ENCODE data around the gene MED9. TPM values are rescaled to one million over a fixed set of nuclear protein-coding genes. Genes with fewer than 3 reads are reported as not detected.

Gene MED9
- total and polyA plus RNA-seq, 2 of the 8 experiments (the other 6 are each of a cell fraction or from before 2014, with no cell fraction given) = 15.8 to 19.7 TPM

DNA sequence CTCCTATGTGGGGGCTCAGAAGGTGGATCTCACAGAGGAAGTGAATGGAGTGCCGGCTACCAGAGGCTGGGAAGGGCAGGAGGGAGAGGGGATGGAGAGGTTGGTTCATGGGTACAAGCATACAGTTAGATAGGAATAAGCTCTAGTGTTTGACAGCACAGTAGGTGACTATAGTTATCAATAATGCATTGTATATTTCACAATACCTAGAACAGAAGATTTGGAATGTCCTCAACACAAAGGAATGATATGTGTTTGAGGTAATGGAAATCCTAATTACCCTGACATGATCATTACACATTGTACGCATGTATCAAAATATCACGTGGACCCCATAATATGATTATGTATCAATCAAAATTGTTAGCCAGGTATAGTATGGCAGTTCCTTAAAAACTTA lies 38.9 kb upstream of the MED9 start:
- no peak overlapping the region for H3K27ac ChIP-seq (ENCODE audit: low read depth, low read length)
- ChIA-PET CTCF (ENCODE audit: partially characterized antibody) (interaction anchor here (0.5 to 3.7 kb wide), 6 partner anchors 8 to 131 kb away, joined by 3 to 18 read pairs (median 5); no protein-coding TSS in a partner anchor), POLR2A (ENCODE audit: partially characterized antibody) (no interaction called here)
- no peak overlapping the region for H3K18ac ChIP-seq (ENCODE audit: extremely low read depth, low read length)
- H3K23ac ChIP-seq (ENCODE audit: insufficient read length) = no peak overlapping the region
- peaks cover 0 to 7% (median 2%) of the 10 kb centered on the region in 4 experiments; a peak in 2 of 7 replicates for H3K4me1 ChIP-seq (replicated peaks in 1 of 4; ENCODE audit: control insufficient read depth in 3 of 4, insufficient read depth in 4 of 4, low read length in 3 of 4)
- H4K8ac ChIP-seq (ENCODE audit: extremely low read depth, insufficient read depth, low read length) = no peak overlapping the region
- H3K14ac ChIP-seq (ENCODE audit: insufficient read length) = no peak overlapping the region
- H4K91ac ChIP-seq (replicated peaks; ENCODE audit: insufficient read length, low read length) = no peak overlapping the region
- H3K4me2 ChIP-seq (ENCODE audit: insufficient read depth in 1 of 2, low read depth in 2 of 2, low read length in 2 of 2) = no peak overlapping the region
- TF ChIP-seq KDM1A (IDR thresholded peaks at IDR 0.05; ENCODE audit: borderline replicate concordance, low read length) (no peak), CREB1 (IDR thresholded peaks at IDR 0.05) (no peak), EZH2 (IDR thresholded peaks at IDR 0.05; ENCODE audit: low read depth, low read length, severe bottlenecking) (no peak), SIN3A (conservative IDR thresholded peaks at IDR 0.05 in 1 of 2, IDR thresholded peaks at IDR 0.05 in 1 of 2; ENCODE audit: low read depth in 1 of 2, low read length in 2 of 2) (no peak), USF2 (IDR thresholded peaks at IDR 0.05; ENCODE audit: low read length) (no peak), ASH2L (IDR thresholded peaks at IDR 0.05; ENCODE audit: low read length) (no peak)
- H2BK15ac ChIP-seq (ENCODE audit: low read length) = no peak overlapping the region
- H2BK120ac ChIP-seq (replicated peaks; ENCODE audit: low read depth, low read length) = no peak overlapping the region
- H3K56ac ChIP-seq (replicated peaks; ENCODE audit: insufficient read length, low read depth, low read length) = no peak overlapping the region
- no peak overlapping the region for H3K4ac ChIP-seq (replicated peaks; ENCODE audit: insufficient read length, low read depth, low read length)
- no peak overlapping the region for H2BK5ac ChIP-seq (ENCODE audit: low read depth, low read length)
- no peak overlapping the region for H2BK12ac ChIP-seq (ENCODE audit: low read depth, low read length)
- H3K4me3 ChIP-seq (ENCODE audit: extremely low read depth in 1 of 4, insufficient read depth in 2 of 4, low read depth in 3 of 4, low read length in 4 of 4) = no peak overlapping the region
- H2AK5ac ChIP-seq (ENCODE audit: low read depth, low read length) = no peak overlapping the region
- no peak overlapping the region for H4K5ac ChIP-seq (ENCODE audit: insufficient read length, low read depth, low read length)
- H3K23me2 ChIP-seq (ENCODE audit: low read depth, low read length) = no peaks in the 10 kb centered on the region
- peaks cover 0 to 3% (median 0%) of the 10 kb centered on the region in 4 experiments; a peak in 1 of 7 replicates for H3K27me3 ChIP-seq (replicated peaks in 1 of 4; ENCODE audit: control insufficient read depth in 3 of 4, extremely low read depth in 1 of 4, insufficient read depth in 3 of 4, low read length in 3 of 4)
- H3K36me3 ChIP-seq (ENCODE audit: control insufficient read depth in 2 of 4, insufficient read depth in 4 of 4, low read length in 3 of 4) = no peaks in the 10 kb centered on the region
- FAIRE-seq (no peak), DNase-seq (ENCODE audit: low read depth in 1 of 2, low spot score in 2 of 2) (no peak)
- H3K9ac ChIP-seq (replicated peaks in 1 of 4; ENCODE audit: extremely low read depth in 1 of 4, low read depth in 3 of 4, low read length in 3 of 4) = no peak overlapping the region
- H3K79me2 ChIP-seq (ENCODE audit: control insufficient read depth in 1 of 2, insufficient read depth in 2 of 2, low read length in 2 of 2) = no peaks in the 10 kb centered on the region
- no peaks in the 10 kb centered on the region for H3K79me1 ChIP-seq (ENCODE audit: low read depth, low read length)
- H4K20me1 ChIP-seq (replicated peaks in 1 of 2; ENCODE audit: control insufficient read depth in 1 of 2, insufficient read depth in 2 of 2, low read length in 2 of 2) = no peaks in the 10 kb centered on the region
- H3K9me3 ChIP-seq (ENCODE audit: insufficient read depth in 2 of 2, low read depth in 1 of 2, low read length in 1 of 2) = no peaks in the 10 kb centered on the region
- WGBS, 2 experiments (ENCODE audit: extremely low coverage in 1 of 2, insufficient coverage in 1 of 2, insufficient read length in 1 of 2, insufficient replicate concordance in 2 of 2, low coverage in 1 of 2, low lambda C conversion rate in 2 of 2, missing lambda C conversion rate in 1 of 2) = 95% methylated on average over 3 of the region's 3 CpGs; no CpG with 5 or more reads in 1 of the 2 experiments
- no peak overlapping the region for H2AFZ ChIP-seq (ENCODE audit: low read length)
- no peak overlapping the region for H2BK20ac ChIP-seq (ENCODE audit: low read length)
